HepG2 (cell line): ENCODE data around the gene MORF4L2. TPM values are rescaled to one million over a fixed set of nuclear protein-coding genes. Genes with fewer than 3 reads are reported as not detected.
A peak's percentile ranks its signal among the peaks of the same experiment; 100 is the strongest.

Experiments used
- ASH2L ChIP-seq: fragments of 300-600, 200-600 bp; sonication (generic); IDR thresholded peaks from 2 replicates; pipeline ENCODE4 v1.7.0; 2017; ENCODE audit warnings: low read depth, mild to moderate bottlenecking, moderate library complexity, mixed read lengths, low read length; ENCODE audit not compliant: insufficient read length
- CENPT ChIP-seq: sonication (generic); formaldehyde crosslinking; IDR thresholded peaks from 2 replicates; pipeline ENCODE4 v1.8.0; 2022; ENCODE audit warnings: low read depth, mild to moderate bottlenecking, moderate library complexity, missing genetic modification reagents
- CREB1 ChIP-seq, 2 experiments: fragments of 450-650 bp in 1 of 2; IDR thresholded peaks; 2 replicates each; pipeline ENCODE4 v1.6.1; 2016 to 2017; ENCODE audit warnings: control low read depth in 1 of 2, mild to moderate bottlenecking in 1 of 2, missing compliant biosample characterization in 1 of 2, missing genetic modification characterization in 1 of 2
- E2F2 ChIP-seq: sonication (generic); formaldehyde crosslinking; IDR thresholded peaks from 2 replicates; pipeline ENCODE4 v1.4.0; 2020; ENCODE audit warnings: missing genetic modification reagents, borderline replicate concordance
- ETV6 ChIP-seq: sonication (generic); formaldehyde crosslinking; conservative IDR thresholded peaks from 2 replicates; pipeline ENCODE4 v1.4.0; 2020; ENCODE audit warnings: missing genetic modification reagents
- FOXA1 ChIP-seq, 2 experiments: fragments of 450-650 bp in 1 of 2; sonication (generic) in 1 of 2; formaldehyde crosslinking in 1 of 2; IDR thresholded peaks; 2 replicates each; pipeline versions ENCODE4 v1.4.0 to v1.6.1; 2016 to 2020; ENCODE audit warnings: missing genetic modification reagents in 1 of 2
- FOXP1 ChIP-seq, 2 experiments: fragments of 450-650 bp in 1 of 2; IDR thresholded peaks; 2 replicates each; pipeline ENCODE4 v1.6.1; 2017 to 2018; ENCODE audit warnings: antibody characterized with exemption in 1 of 2
- GATAD1 ChIP-seq: IDR thresholded peaks from 2 replicates; pipeline ENCODE4 v1.6.1; 2016; ENCODE audit warnings: missing genetic modification reagents, missing compliant biosample characterization
- GTF3A ChIP-seq: sonication (generic); formaldehyde crosslinking; conservative IDR thresholded peaks from 2 replicates; pipeline ENCODE4 v1.4.0; 2020; ENCODE audit warnings: mild to moderate bottlenecking, missing genetic modification reagents
- HIVEP1 ChIP-seq: sonication (generic); formaldehyde crosslinking; IDR thresholded peaks from 2 replicates; pipeline ENCODE4 v1.4.0; 2020; ENCODE audit warnings: mild to moderate bottlenecking, missing genetic modification reagents
- HOXD1 ChIP-seq: sonication (generic); formaldehyde crosslinking; IDR thresholded peaks from 2 replicates; pipeline ENCODE4 v1.5.0; 2020; ENCODE audit warnings: missing genetic modification reagents
- IKZF5 ChIP-seq: IDR thresholded peaks from 2 replicates; pipeline ENCODE4 v1.6.1; 2018; ENCODE audit warnings: missing genetic modification reagents, mild to moderate bottlenecking, missing compliant biosample characterization
- KDM2A ChIP-seq: sonication (generic); formaldehyde crosslinking; IDR thresholded peaks from 2 replicates; pipeline ENCODE4 v1.4.0; 2020; ENCODE audit warnings: low read depth, missing genetic modification reagents, borderline replicate concordance
- MAZ ChIP-seq, 2 experiments: sonication (generic) in 1 of 2; formaldehyde crosslinking in 1 of 2; IDR thresholded peaks; 2 replicates each; pipeline versions ENCODE4 v1.5.0 to v1.6.1; 2012 to 2020; ENCODE audit warnings: low read depth in 2 of 2, mild to moderate bottlenecking in 2 of 2, borderline replicate concordance in 1 of 2, improper control_type of control experiment in 1 of 2, low read length in 1 of 2, missing genetic modification reagents in 1 of 2, moderate library complexity in 1 of 2
- MLX ChIP-seq: IDR thresholded peaks from 2 replicates; pipeline ENCODE4 v1.6.1; 2016
- NCOA5 ChIP-seq: sonication (generic); formaldehyde crosslinking; IDR thresholded peaks from 2 replicates; pipeline ENCODE4 v1.4.0; 2020; ENCODE audit warnings: missing genetic modification reagents
- NR2C2 ChIP-seq: sonication (generic); formaldehyde crosslinking; IDR thresholded peaks from 2 replicates; pipeline ENCODE4 v1.4.0; 2020; ENCODE audit warnings: missing genetic modification reagents, mild to moderate bottlenecking, moderate library complexity, borderline replicate concordance
- PBX3 ChIP-seq: sonication (generic); formaldehyde crosslinking; IDR thresholded peaks from 2 replicates; pipeline ENCODE4 v1.8.1; 2023; ENCODE audit warnings: missing genetic modification reagents, inconsistent platforms, borderline replicate concordance
- PHF8 ChIP-seq: sonication (generic); formaldehyde crosslinking; IDR thresholded peaks from 2 replicates; pipeline ENCODE4 v1.5.0; 2020; ENCODE audit warnings: missing genetic modification reagents
- POLR2G ChIP-seq: fragments of 200-400 bp; formaldehyde crosslinking; IDR thresholded peaks from 2 replicates; pipeline ENCODE4 v1.6.1; 2018; ENCODE audit warnings: mild to moderate bottlenecking, low read depth, low read length, moderate library complexity
- ZBTB7A ChIP-seq: sonication (generic); formaldehyde crosslinking; IDR thresholded peaks from 2 replicates; pipeline ENCODE4 v1.8.0; 2022; ENCODE audit warnings: mild to moderate bottlenecking, missing genetic modification reagents
- ZNF331 ChIP-seq: sonication (generic); formaldehyde crosslinking; IDR thresholded peaks from 2 replicates; pipeline ENCODE4 v1.4.0; 2020; ENCODE audit warnings: missing genetic modification reagents
- ZNF430 ChIP-seq: sonication (generic); formaldehyde crosslinking; IDR thresholded peaks from 2 replicates; pipeline ENCODE4 v1.9.0; 2021; ENCODE audit warnings: mild to moderate bottlenecking, missing genetic modification reagents
- ZNF567 ChIP-seq: sonication (generic); formaldehyde crosslinking; IDR thresholded peaks from 2 replicates; pipeline ENCODE4 v1.8.1; 2023; ENCODE audit warnings: mild to moderate bottlenecking, missing genetic modification reagents, borderline replicate concordance
- ZNF703 ChIP-seq: sonication (generic); formaldehyde crosslinking; IDR thresholded peaks from 2 replicates; pipeline ENCODE4 v1.5.1; 2020; ENCODE audit warnings: missing genetic modification reagents, mild to moderate bottlenecking, moderate library complexity, borderline replicate concordance
- polyA plus RNA-seq, 8 experiments: library from polyadenylated mRNA; depleted of rRNA in 3 of 8; stranded (reverse) in 7 of 8; unstranded in 1 of 8; fragments of >200 nt; fragmentation: Illumina TruSeq in 4 of 8; extraction: Trizol in 4 of 8; gene quantifications; 2 replicates each; pipeline versions ENCODE4 v1.2.1 to v1.2.3, GENCODE V29; 2011 to 2016; ENCODE audit warnings: low read depth in 4 of 8, missing spikeins in 1 of 8, mixed read lengths in 1 of 8; ENCODE audit not compliant: insufficient read depth in 1 of 8
- total RNA-seq, 5 experiments: library from RNA; depleted of rRNA; stranded (reverse); fragments of >200 nt; fragmentation: Illumina TruSeq; extraction: Trizol; gene quantifications; 2 replicates each; pipeline ENCODE4 v1.2.3, GENCODE V29; 2016; ENCODE audit warnings: low read depth in 1 of 5

The MORF4L2 gene
- total and polyA plus RNA-seq, 2 of the 13 experiments (the other 11 are each of a cell fraction or from before 2014, with no cell fraction given), result 358 to 469 TPM

GRCh38 chrX:103629318-103630170 is 57.0 kb downstream of the MORF4L2 start (continued):
- peak; percentile 57; the same call in 1 of the 2 replicates for TF ChIP-seq POLR2G
- peak; percentile 6 for TF ChIP-seq ASH2L
- TF ChIP-seq HOXD1 (CRISPR knock-in tag), result no peak
- TF ChIP-seq ZNF331 (CRISPR knock-in tag), result no peak
- no peak for TF ChIP-seq MAZ (IDR thresholded peaks at IDR 0.05; ENCODE audit: borderline replicate concordance, low read depth, low read length)
- peak; percentile 46; the same call in 1 of the 2 replicates for TF ChIP-seq MAZ (CRISPR knock-in tag; IDR thresholded peaks at IDR 0.05; ENCODE audit: low read depth)
- TF ChIP-seq ETV6, result no peak
- no peak for TF ChIP-seq NCOA5 (CRISPR knock-in tag)
- TF ChIP-seq ZNF703 (CRISPR knock-in tag), result no peak
- TF ChIP-seq PHF8 (CRISPR knock-in tag), result peak; percentile 85
- no peak for TF ChIP-seq CENPT (CRISPR knock-in tag)
- no peak for TF ChIP-seq HIVEP1
- no peak for TF ChIP-seq MLX (CRISPR knock-in tag)
- TF ChIP-seq ZBTB7A (CRISPR knock-in tag), result peak; percentile 78
- TF ChIP-seq ZNF567 (CRISPR knock-in tag), result no peak
- TF ChIP-seq CREB1 (IDR thresholded peaks at IDR 0.05), result no peak
- TF ChIP-seq CREB1 (CRISPR knock-in tag; IDR thresholded peaks at IDR 0.05), result no peak
- no peak for TF ChIP-seq NR2C2 (CRISPR knock-in tag)
- no peak for TF ChIP-seq ZNF430
- TF ChIP-seq FOXP1 (IDR thresholded peaks at IDR 0.05), result no peak
- TF ChIP-seq FOXP1 (CRISPR knock-in tag; IDR thresholded peaks at IDR 0.05), result no peak
- TF ChIP-seq E2F2, result no peak
- no peak for TF ChIP-seq IKZF5 (CRISPR knock-in tag)
- TF ChIP-seq KDM2A (CRISPR knock-in tag), result peak; percentile 41; the same call in 1 of the 2 replicates
- TF ChIP-seq GTF3A, result no peak
- TF ChIP-seq GATAD1 (CRISPR knock-in tag), result 0 out of 2 replicates have a peak, but pooled peaks have one; percentile 19
- TF ChIP-seq FOXA1 (IDR thresholded peaks at IDR 0.05), result no peak
- no peak for TF ChIP-seq FOXA1 (CRISPR knock-in tag; IDR thresholded peaks at IDR 0.05)
- TF ChIP-seq PBX3 (CRISPR knock-in tag), result no peak
